Endothelial cell of umbilical vein (primary cell): ENCODE measurements around the gene CCDC91. TPM values are rescaled to one million over a fixed set of nuclear protein-coding genes. Genes with fewer than 3 reads are reported as not detected.

ENCODE experiments used
- BruUV-seq: library from RNA; stranded (reverse); fragments of 400-500 nt; replicated peaks from 2 replicates; lab custom pipeline; 2021; lab: Mats Ljungman, UMichigan
- CTCF ChIA-PET: fragments of 300-600, 350-600 bp; sonication (Branson Sonifier 250); formaldehyde crosslinking; loops from one replicate; lab custom pipeline; 2021; ENCODE audit warnings: antibody characterized with exemption, inconsistent platforms; lab: Charles Lee
- POLR2A ChIA-PET: fragments of 300-600, 350-600 bp; sonication (Branson Sonifier 250); formaldehyde crosslinking; loops from one replicate; lab custom pipeline; 2021; ENCODE audit warnings: antibody characterized with exemption, inconsistent platforms; lab: Charles Lee
- DNase-seq: peaks from one replicate; pipeline ENCODE4 v3.0.0-alpha.2; 2011; ENCODE audit warnings: low read depth, low spot score
- FAIRE-seq: peaks from 2 replicates; lab custom pipeline; 2011; peaks lifted over from hg19 to GRCh38; lab: Jason Lieb, UNC
- H2AFZ ChIP-seq: 2 replicates; pipeline ENCODE4 v1.6.0; 2012; ENCODE audit warnings: low read depth, low read length, control low read depth, inconsistent platforms
- H3K27ac ChIP-seq: 2 replicates; pipeline ENCODE4 v1.5.1; 2011; ENCODE audit warnings: low read depth, mild to moderate bottlenecking, control low read depth, low read length, moderate library complexity; ENCODE audit not compliant: insufficient read depth
- H3K27me3 ChIP-seq, 2 experiments: 2 replicates each; pipeline versions ENCODE4 v1.6.0 to v1.6.1; 2011; ENCODE audit warnings: low read length in 2 of 2, mixed read lengths in 1 of 2; ENCODE audit not compliant: control insufficient read depth in 2 of 2, insufficient read depth in 2 of 2
- H3K36me3 ChIP-seq, 2 experiments: 2 replicates in 1 of 2; 3 replicates in 1 of 2; pipeline ENCODE4 v1.5.1; 2011; ENCODE audit warnings: low read length in 2 of 2, mild to moderate bottlenecking in 1 of 2, moderate library complexity in 1 of 2; ENCODE audit not compliant: control insufficient read depth in 2 of 2, insufficient read depth in 2 of 2; ENCODE audit errors: extremely low read depth in 1 of 2
- H3K4me1 ChIP-seq: 3 replicates; pipeline ENCODE4 v1.5.1; 2011; ENCODE audit warnings: mild to moderate bottlenecking, low read length; ENCODE audit not compliant: control insufficient read depth, insufficient read depth; ENCODE audit errors: extremely low read depth
- H3K4me2 ChIP-seq: 2 replicates; pipeline ENCODE4 v1.6.1; 2011; ENCODE audit warnings: low read length, control low read depth, mixed read lengths; ENCODE audit not compliant: insufficient read depth
- H3K4me3 ChIP-seq, 3 experiments: fragments of 200-600 bp in 1 of 3; sonication (generic), shearing (Covaris generic) in 1 of 3; replicated peaks in 1 of 3; 2 replicates each; pipeline ENCODE4 v1.5.1; 2011 to 2016; ENCODE audit warnings: control low read depth in 3 of 3, low read length in 3 of 3, mild to moderate bottlenecking in 2 of 3, inconsistent platforms in 1 of 3, low read depth in 1 of 3, moderate library complexity in 1 of 3; ENCODE audit not compliant: insufficient read depth in 1 of 3
- H3K79me2 ChIP-seq: 2 replicates; pipeline ENCODE4 v1.6.0; 2012; ENCODE audit warnings: low read length, inconsistent platforms; ENCODE audit not compliant: control insufficient read depth, insufficient read depth
- H3K9ac ChIP-seq: replicated peaks from 2 replicates; pipeline ENCODE3; 2011; ENCODE audit warnings: low read length, control low read depth; ENCODE audit not compliant: insufficient read depth; ENCODE audit errors: extremely low read depth
- H3K9me1 ChIP-seq: replicated peaks from 3 replicates; pipeline ENCODE4 v1.6.0; 2011; ENCODE audit warnings: mild to moderate bottlenecking, low read length; ENCODE audit not compliant: control insufficient read depth, insufficient read depth; ENCODE audit errors: extremely low read depth
- H3K9me3 ChIP-seq: replicated peaks from 2 replicates; pipeline ENCODE4 v1.5.1; 2012; ENCODE audit warnings: low read length, inconsistent platforms; ENCODE audit not compliant: control insufficient read depth, insufficient read depth
- H4K20me1 ChIP-seq: replicated peaks from 2 replicates; pipeline ENCODE3; 2011; ENCODE audit warnings: mild to moderate bottlenecking, low read length; ENCODE audit not compliant: control insufficient read depth, insufficient read depth; ENCODE audit errors: extremely low read depth
- CTCF ChIP-seq, 2 donors: IDR thresholded peaks; 1 replicate in 1 of 2; 2 replicates in 1 of 2; pipeline ENCODE4 v1.5.1; 2011; ENCODE audit warnings: low read length in 2 of 2, mild to moderate bottlenecking in 2 of 2, moderate library complexity in 2 of 2, control low read depth in 1 of 2, inconsistent platforms in 1 of 2, low read depth in 1 of 2; ENCODE audit not compliant: insufficient read depth in 1 of 2; ENCODE audit errors: extremely low read depth in 1 of 2
- EZH2 ChIP-seq: IDR thresholded peaks from 2 replicates; pipeline ENCODE4 v1.6.1; 2012; ENCODE audit warnings: borderline replicate concordance, low read depth, mild to moderate bottlenecking, moderate library complexity, low read length, inconsistent platforms; ENCODE audit not compliant: severe bottlenecking
- FOS ChIP-seq: IDR thresholded peaks from 2 replicates; pipeline ENCODE4 v1.6.1; 2011; ENCODE audit warnings: mild to moderate bottlenecking, low read length, moderate library complexity, borderline replicate concordance; ENCODE audit not compliant: insufficient read depth
- GATA2 ChIP-seq: IDR thresholded peaks from 2 replicates; pipeline ENCODE4 v1.7.0; 2011; ENCODE audit warnings: low read depth, mild to moderate bottlenecking, moderate library complexity, mixed read lengths, low read length; ENCODE audit not compliant: insufficient read length, insufficient read depth
- JUN ChIP-seq: IDR thresholded peaks from 2 replicates; pipeline ENCODE4 v1.6.1; 2011; ENCODE audit warnings: borderline replicate concordance, low read depth; ENCODE audit not compliant: insufficient read length, insufficient read depth
- MAX ChIP-seq: IDR thresholded peaks from 2 replicates; pipeline ENCODE4 v1.6.1; 2011; ENCODE audit not compliant: insufficient read depth, insufficient read length
- MYC ChIP-seq: IDR thresholded peaks from one replicate; pipeline ENCODE4 v1.6.1; 2011; ENCODE audit warnings: mild to moderate bottlenecking, low read depth, low read length
- POLR2A ChIP-seq: IDR thresholded peaks from 2 replicates; pipeline ENCODE4 v1.6.1; 2012; ENCODE audit warnings: low read depth, mild to moderate bottlenecking, control low read depth, low read length
- POLR2AphosphoS5 ChIP-seq: IDR thresholded peaks from 2 replicates; pipeline ENCODE4 v1.6.1; 2012; ENCODE audit warnings: low read depth, mild to moderate bottlenecking, control low read depth, low read length, moderate library complexity; ENCODE audit not compliant: insufficient read depth
- dilution Hi-C: fragments of 300-500 bp; cut with MboI; formaldehyde crosslinking; loops from one replicate; pipeline ENCODE4 v1.15.0; 2019; ENCODE audit warnings: low sequenced_read_pairs; ENCODE audit not compliant: extremely low pct_ligation_motif_present
- intact Hi-C: fragments of 100-400 bp; cut with micrococcal nuclease; formaldehyde crosslinking; loops from one replicate; pipeline ENCODE4 v1.10.0; 2022
- polyA plus RNA-seq, 4 experiments: library from polyadenylated mRNA; depleted of rRNA in 3 of 4; stranded (reverse) in 3 of 4; unstranded in 1 of 4; fragments of >200 nt; gene quantifications; 2 replicates each; pipeline versions ENCODE4 v1.2.1 to v1.2.3, GENCODE V29; 2011 to 2012; ENCODE audit warnings: missing spikeins in 1 of 4
- total RNA-seq: library from RNA; stranded (reverse); gene quantifications from 2 replicates; pipeline ENCODE4 v1.2.3, GENCODE V29; 2021

CCDC91 gene
- total and polyA plus RNA-seq, 2 donors (not counting 3 experiments of a cell fraction or from before 2014, with no cell fraction given): 3.8 to 10.5 TPM

- Histone ChIP-seq H3K9me1 (no peaks in the 10 kb centered on the region), H3K9me3 (no peaks in the 10 kb centered on the region), H3K36me3 (no peaks in the 10 kb centered on the region), H3K9ac (no peak overlapping the region), H3K4me2 (no peak overlapping the region), H3K27ac (no peak overlapping the region), H4K20me1 (no peaks in the 10 kb centered on the region), H3K27me3 (no peaks in the 10 kb centered on the region), H3K79me2 (no peaks in the 10 kb centered on the region), H3K4me1 (no peaks in the 10 kb centered on the region), H3K4me3 (no peak overlapping the region), H2AFZ (no peak overlapping the region)
- intact Hi-C loops (no loop called here), dilution Hi-C loops (no loop called here)
- no peak for TF ChIP-seq POLR2A
- BruUV-seq: no TSS peak
- no peak for DNase-seq
- FAIRE-seq: no peak
- ChIA-PET POLR2A (no interaction called here), CTCF (interaction anchor here (0.5 kb wide), 1 partner anchor 238 kb away, joined by 4 read pairs; no protein-coding TSS in a partner anchor)
Measured at GRCh38 chr12:28346567-28346966, 156.3 kb downstream of the CCDC91 start.

- dilution Hi-C loops: no loop called here
- no peak overlapping the region for H3K4me3 ChIP-seq
- no peaks in the 10 kb centered on the region for H3K79me2 ChIP-seq
Measured at GRCh38 chr12:28349196-28349595, 158.9 kb downstream of the CCDC91 start.

More at GRCh38 chr12:28349196-28349595, 158.9 kb downstream of the CCDC91 start:
- Histone ChIP-seq H3K27me3 (no peaks in the 10 kb centered on the region), H4K20me1 (no peaks in the 10 kb centered on the region), H3K4me1 (no peaks in the 10 kb centered on the region), H3K9me1 (no peaks in the 10 kb centered on the region), H3K9ac (no peak overlapping the region), H3K9me3 (no peaks in the 10 kb centered on the region), H2AFZ (no peak overlapping the region), H3K36me3 (no peaks in the 10 kb centered on the region), H3K27ac (no peak overlapping the region), H3K4me2 (no peak overlapping the region)
- CTCF ChIA-PET: no interaction called here
- FAIRE-seq (no peak), DNase-seq (no peak)
- TF ChIP-seq MYC (no peak), POLR2A (no peak), FOS (no peak), EZH2 (no peak), JUN (no peak), POLR2AphosphoS5 (no peak), CTCF (IDR thresholded peaks at IDR 0.05; ENCODE audit: extremely low read depth in 1 of 2, insufficient read depth in 1 of 2, low read depth in 1 of 2, low read length in 2 of 2) (no peak), MAX (no peak), GATA2 (no peak)
- intact Hi-C loops: no loop called here
- no TSS peak for BruUV-seq
- POLR2A ChIA-PET: no interaction called here
